Caco-2 (cell line): ENCODE measurements around the gene PPP1R7. TPM values are rescaled to one million over a fixed set of nuclear protein-coding genes. Genes with fewer than 3 reads are reported as not detected.

Experiments used
- BruUV-seq: library from RNA; stranded (reverse); fragments of 400-500 nt; replicated peaks from 2 replicates; lab custom pipeline; 2021; lab: Mats Ljungman, UMichigan
- CTCF ChIA-PET: fragments of 300-600 bp; sonication (Branson Sonifier 250); formaldehyde crosslinking; loops from one replicate; lab custom pipeline; 2022; ENCODE audit warnings: antibody characterized with exemption; lab: Charles Lee
- POLR2A ChIA-PET: fragments of 300-600 bp; sonication (Branson Sonifier 250); formaldehyde crosslinking; loops from one replicate; lab custom pipeline; 2022; ENCODE audit warnings: antibody characterized with exemption; lab: Charles Lee
- DNase-seq, 2 experiments: peaks; one replicate each; pipeline versions ENCODE4 v3.0.0 to v3.0.0-alpha.2; 2020 to 2022
- H3K27me3 ChIP-seq: replicated peaks from 2 replicates; pipeline ENCODE4 v1.6.0; 2011; ENCODE audit warnings: low read length; ENCODE audit not compliant: control insufficient read depth, insufficient read depth
- H3K36me3 ChIP-seq: 2 replicates; pipeline ENCODE4 v1.5.1; 2011; ENCODE audit warnings: low read length; ENCODE audit not compliant: control insufficient read depth, insufficient read depth
- H3K4me1 ChIP-seq: fragments of 250-450 bp; sonication (Bioruptor Pico); 2 replicates; pipeline ENCODE4 v1.5.1; 2020; ENCODE audit warnings: mild to moderate bottlenecking
- H3K4me3 ChIP-seq: 2 replicates; pipeline ENCODE4 v1.5.1; 2011; ENCODE audit warnings: low read depth, mild to moderate bottlenecking, control low read depth, low read length
- H3K9me3 ChIP-seq: fragments of 250-450 bp; sonication (Bioruptor Pico); 2 replicates; pipeline ENCODE4 v1.5.1; 2020; ENCODE audit warnings: mild to moderate bottlenecking, moderate library complexity
- H3K27ac Mint-ChIP-seq: one replicate; pipeline ENCODE4 v1.8.0; 2022; ENCODE audit warnings: mixed read lengths; ENCODE audit not compliant: unreplicated experiment
- H3K27me3 Mint-ChIP-seq: one replicate; pipeline ENCODE4 v1.8.0; 2022; ENCODE audit warnings: mixed read lengths; ENCODE audit not compliant: insufficient read depth, unreplicated experiment
- H3K36me3 Mint-ChIP-seq: one replicate; pipeline ENCODE4 v1.8.0; 2022; ENCODE audit warnings: mild to moderate bottlenecking, mixed read lengths; ENCODE audit not compliant: insufficient read depth, unreplicated experiment
- H3K4me1 Mint-ChIP-seq: one replicate; pipeline ENCODE4 v1.8.0; 2022; ENCODE audit warnings: low read depth, mixed read lengths; ENCODE audit not compliant: unreplicated experiment
- H3K4me3 Mint-ChIP-seq: one replicate; pipeline ENCODE4 v1.8.0; 2022; ENCODE audit warnings: mild to moderate bottlenecking, moderate library complexity, mixed read lengths; ENCODE audit not compliant: unreplicated experiment
- H3K9me3 Mint-ChIP-seq: one replicate; pipeline ENCODE4 v1.8.0; 2022; ENCODE audit warnings: mixed read lengths; ENCODE audit not compliant: unreplicated experiment
- intact Hi-C: fragments of 100-400 bp; cut with micrococcal nuclease; formaldehyde crosslinking; loops from one replicate; pipeline ENCODE4 v1.10.0; 2022; ENCODE audit not compliant: unreplicated experiment
- total RNA-seq: library from RNA; stranded (reverse); gene quantifications from 2 replicates; pipeline ENCODE4 v1.2.3, GENCODE V29; 2022
- TF ChIP-seq, protein P1 (sequence below), 2 experiments: fragments of 200-600 bp in 1 of 2; IDR thresholded peaks; 1 replicate in 1 of 2; 2 replicates in 1 of 2; pipeline versions ENCODE4 v1.5.1 to v1.8.0; 2011 to 2022; ENCODE audit warnings: antibody characterized with exemption in 1 of 2, control low read depth in 1 of 2, inconsistent platforms in 1 of 2, low read depth in 1 of 2, low read length in 1 of 2, mild to moderate bottlenecking in 1 of 2, moderate library complexity in 1 of 2; ENCODE audit not compliant: insufficient read depth in 1 of 2, severe bottlenecking in 1 of 2, unreplicated experiment in 1 of 2

The PPP1R7 gene
- total RNA-seq, 1 experiment from 2014 or later: 32.5 TPM

GRCh38 chr2:241198381-241199279 is 48.4 kb downstream of the PPP1R7 start:
- H3K4me1 Mint-ChIP-seq: no peaks in the 10 kb centered on the region
- H3K27me3 ChIP-seq: no peaks in the 10 kb centered on the region
- H3K9me3 ChIP-seq: no peaks in the 10 kb centered on the region
- H3K9me3 Mint-ChIP-seq: no peaks in the 10 kb centered on the region
- CTCF ChIA-PET: no interaction called here
- no peaks in the 10 kb centered on the region for H3K36me3 ChIP-seq
- H3K4me3 ChIP-seq: no peak overlapping the region
- no peak overlapping the region for H3K4me3 Mint-ChIP-seq
- H3K36me3 Mint-ChIP-seq: no peaks in the 10 kb centered on the region
- TF ChIP-seq, protein P1, sequence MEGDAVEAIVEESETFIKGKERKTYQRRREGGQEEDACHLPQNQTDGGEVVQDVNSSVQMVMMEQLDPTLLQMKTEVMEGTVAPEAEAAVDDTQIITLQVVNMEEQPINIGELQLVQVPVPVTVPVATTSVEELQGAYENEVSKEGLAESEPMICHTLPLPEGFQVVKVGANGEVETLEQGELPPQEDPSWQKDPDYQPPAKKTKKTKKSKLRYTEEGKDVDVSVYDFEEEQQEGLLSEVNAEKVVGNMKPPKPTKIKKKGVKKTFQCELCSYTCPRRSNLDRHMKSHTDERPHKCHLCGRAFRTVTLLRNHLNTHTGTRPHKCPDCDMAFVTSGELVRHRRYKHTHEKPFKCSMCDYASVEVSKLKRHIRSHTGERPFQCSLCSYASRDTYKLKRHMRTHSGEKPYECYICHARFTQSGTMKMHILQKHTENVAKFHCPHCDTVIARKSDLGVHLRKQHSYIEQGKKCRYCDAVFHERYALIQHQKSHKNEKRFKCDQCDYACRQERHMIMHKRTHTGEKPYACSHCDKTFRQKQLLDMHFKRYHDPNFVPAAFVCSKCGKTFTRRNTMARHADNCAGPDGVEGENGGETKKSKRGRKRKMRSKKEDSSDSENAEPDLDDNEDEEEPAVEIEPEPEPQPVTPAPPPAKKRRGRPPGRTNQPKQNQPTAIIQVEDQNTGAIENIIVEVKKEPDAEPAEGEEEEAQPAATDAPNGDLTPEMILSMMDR (IDR thresholded peaks at IDR 0.05; ENCODE audit: insufficient read depth in 1 of 2, low read depth in 1 of 2, low read length in 1 of 2, severe bottlenecking in 1 of 2, unreplicated experiment in 1 of 2): no peak
- H3K27ac Mint-ChIP-seq: no peak overlapping the region
- H3K4me1 ChIP-seq: no peaks in the 10 kb centered on the region
- no peak for DNase-seq
- POLR2A ChIA-PET: no interaction called here
- intact Hi-C loops: no loop called here
- no TSS peak for BruUV-seq
- no peaks in the 10 kb centered on the region for H3K27me3 Mint-ChIP-seq

DNA sequence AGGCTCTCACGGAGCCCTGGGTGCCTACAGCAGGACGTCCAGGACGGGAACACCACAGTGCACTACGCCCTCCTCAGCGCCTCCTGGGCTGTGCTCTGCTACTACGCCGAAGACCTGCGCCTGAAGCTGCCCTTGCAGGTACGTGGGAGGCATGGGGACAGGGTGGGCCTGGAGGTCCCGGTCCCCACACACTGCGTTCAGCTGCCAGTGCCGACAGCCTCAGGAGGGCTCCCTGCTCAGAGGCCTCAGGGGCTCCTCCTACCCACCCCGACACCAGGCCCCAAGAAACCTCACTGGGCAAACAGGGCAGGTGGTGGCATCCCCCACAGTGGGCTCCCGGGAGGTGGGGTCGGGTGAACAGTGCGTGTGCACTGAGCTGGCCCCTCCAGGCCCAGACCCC is 49.0 kb downstream of the PPP1R7 start:
- no peaks in the 10 kb centered on the region for H3K9me3 Mint-ChIP-seq

DNA sequence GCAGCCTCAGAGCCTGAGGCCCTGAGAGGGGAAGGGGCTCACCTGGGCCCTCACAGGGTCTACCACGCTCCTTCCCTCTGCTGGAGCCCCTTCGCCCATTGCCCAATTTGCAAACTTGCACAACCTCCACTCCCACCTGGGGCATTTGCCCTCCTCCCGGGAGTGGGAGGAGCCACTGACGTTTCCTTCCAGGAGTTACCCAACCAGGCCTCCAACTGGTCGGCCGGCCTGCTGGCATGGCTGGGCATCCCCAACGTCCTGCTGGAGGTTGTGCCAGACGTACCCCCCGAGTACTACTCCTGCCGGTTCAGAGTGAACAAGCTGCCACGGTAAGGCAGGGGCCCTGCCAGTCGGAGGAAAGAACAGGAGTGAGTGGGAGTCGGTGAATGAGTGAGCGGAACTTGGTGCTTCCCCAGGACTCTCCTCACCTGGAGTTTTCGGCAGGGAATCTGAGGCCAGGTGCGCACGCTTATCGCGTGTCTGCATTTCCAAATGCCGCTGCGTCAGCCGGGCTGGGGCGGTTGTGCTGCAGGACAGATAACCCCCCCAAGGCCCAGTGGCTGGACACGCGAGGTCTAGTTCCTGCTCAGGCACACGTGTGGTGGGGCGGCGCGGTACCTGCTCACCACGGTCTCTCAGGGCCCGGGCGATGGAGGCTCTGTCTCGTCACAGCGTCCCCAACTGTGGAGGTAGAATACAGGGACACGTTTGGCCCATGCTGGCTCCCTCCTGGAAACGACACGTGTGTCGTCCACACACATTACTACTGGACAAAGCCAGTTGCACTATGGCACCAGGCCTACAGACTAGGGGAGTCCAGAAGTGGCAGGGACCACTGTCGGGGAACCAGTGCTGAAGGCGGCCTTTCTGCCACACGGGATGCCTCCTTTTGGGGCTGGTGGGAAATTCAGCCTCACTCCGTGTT is 49.9 kb downstream of the PPP1R7 start:
- CTCF ChIA-PET: no interaction called here

More for the DNA sequence above, 49.0 kb downstream of the PPP1R7 start:
- H3K4me3 ChIP-seq: no peak overlapping the region
- H3K36me3 Mint-ChIP-seq: no peaks in the 10 kb centered on the region
- H3K36me3 ChIP-seq: no peaks in the 10 kb centered on the region
- intact Hi-C loops: no loop called here
- DNase-seq: no peak
- ChIA-PET CTCF (no interaction called here), POLR2A (no interaction called here)
- H3K4me1 ChIP-seq: no peaks in the 10 kb centered on the region
- H3K9me3 ChIP-seq: no peaks in the 10 kb centered on the region
- no peak overlapping the region for H3K4me3 Mint-ChIP-seq
- H3K27me3 Mint-ChIP-seq: no peaks in the 10 kb centered on the region
- no peaks in the 10 kb centered on the region for H3K4me1 Mint-ChIP-seq
- no peaks in the 10 kb centered on the region for H3K27me3 ChIP-seq
- BruUV-seq: no TSS peak
- TF ChIP-seq, protein P1 (IDR thresholded peaks at IDR 0.05; ENCODE audit: insufficient read depth in 1 of 2, low read depth in 1 of 2, low read length in 1 of 2, severe bottlenecking in 1 of 2, unreplicated experiment in 1 of 2): no peak
- H3K27ac Mint-ChIP-seq: no peak overlapping the region

More for the DNA sequence above, 49.9 kb downstream of the PPP1R7 start:
- intact Hi-C loops: no loop called here
- BruUV-seq: no TSS peak
- Histone ChIP-seq H3K36me3 (no peaks in the 10 kb centered on the region), H3K4me1 (no peaks in the 10 kb centered on the region), H3K27me3 (no peaks in the 10 kb centered on the region), H3K9me3 (no peaks in the 10 kb centered on the region), H3K4me3 (no peak overlapping the region)
- TF ChIP-seq, protein P1 (IDR thresholded peaks at IDR 0.05; ENCODE audit: insufficient read depth in 1 of 2, low read depth in 1 of 2, low read length in 1 of 2, severe bottlenecking in 1 of 2, unreplicated experiment in 1 of 2): no peak
- Mint-ChIP-seq H3K36me3 (no peaks in the 10 kb centered on the region), H3K27ac (no peak overlapping the region), H3K4me3 (no peak overlapping the region), H3K27me3 (no peaks in the 10 kb centered on the region), H3K9me3 (no peaks in the 10 kb centered on the region), H3K4me1 (no peaks in the 10 kb centered on the region)
- POLR2A ChIA-PET: no interaction called here
- DNase-seq: no peak
